WTC11 (cell line): ENCODE data around the gene ORAI2. TPM values are rescaled to one million over a fixed set of nuclear protein-coding genes. Genes with fewer than 3 reads are reported as not detected.
"Not testable (repeated sequence)": the region's sequence is repeated elsewhere in the genome, so short reads cannot be mapped to it uniquely, and the experiment has no call there.

Experiments
- ATAC-seq: fragments of 200-7000 bp; cut with Tn5 transposase; 2 replicates; pipeline ENCODE4 v1.10.0; 2021; ENCODE audit warnings: mild to moderate bottlenecking, moderate library complexity
- CTCF ChIA-PET: fragments of 300-600 bp; sonication (Branson Sonifier 250); formaldehyde crosslinking; loops from one replicate; lab custom pipeline; 2021; ENCODE audit warnings: antibody characterized with exemption; lab: Charles Lee
- POLR2A ChIA-PET: fragments of 350-600 bp; sonication (Branson Sonifier 250); formaldehyde crosslinking; loops from one replicate; lab custom pipeline; 2021; ENCODE audit warnings: antibody characterized with exemption; lab: Charles Lee
- DNase-seq: peaks from one replicate; pipeline ENCODE4 v3.0.0; 2021; ENCODE audit warnings: low spot score
- H3K27ac Mint-ChIP-seq: 2 replicates; pipeline ENCODE4 v1.8.0; 2021; ENCODE audit warnings: mixed read lengths
- H3K27me3 Mint-ChIP-seq: 2 replicates; pipeline ENCODE4 v1.8.0; 2021; ENCODE audit warnings: low read depth, mild to moderate bottlenecking, moderate library complexity, mixed read lengths
- H3K36me3 Mint-ChIP-seq: 2 replicates; pipeline ENCODE4 v1.8.0; 2021; ENCODE audit warnings: mixed read lengths
- H3K4me1 Mint-ChIP-seq: 2 replicates; pipeline ENCODE4 v1.8.0; 2022; ENCODE audit warnings: mixed read lengths
- H3K4me3 Mint-ChIP-seq: 2 replicates; pipeline ENCODE4 v1.8.0; 2021; ENCODE audit warnings: mild to moderate bottlenecking, moderate library complexity, mixed read lengths
- H3K9me3 Mint-ChIP-seq: 2 replicates; pipeline ENCODE4 v1.8.0; 2021; ENCODE audit warnings: mixed read lengths
- total RNA-seq: library from RNA; stranded (reverse); gene quantifications from 3 replicates; pipeline ENCODE4 v1.2.3, GENCODE V29; 2021

The ORAI2 gene
- total RNA-seq, 1 experiment from 2014 or later: 22.2 TPM

- peak; percentile 70 for DNase-seq
- H3K27ac Mint-ChIP-seq, CTCF ChIA-PET, H3K36me3 Mint-ChIP-seq, POLR2A ChIA-PET, H3K9me3 Mint-ChIP-seq, H3K27me3 Mint-ChIP-seq, H3K4me1 Mint-ChIP-seq: not testable (repeated sequence)
- H3K4me3 Mint-ChIP-seq: peak within 1 kb of the TSS; percentile 81
- peak; percentile 82 for ATAC-seq
These were observed 45.2 kb downstream of the ORAI2 start, which contains the start of gene POLR2J for GRCh38 chr7:102478314-102479208. Gene POLR2J, minus strand, starts transcription at chr7:102478922. Its CDS starts 62 bp downstream, at chr7:102478860.

GRCh38 chr7:102479209-102479584 lies 45.8 kb downstream of the ORAI2 start:
- POLR2A ChIA-PET, H3K4me1 Mint-ChIP-seq, CTCF ChIA-PET, H3K27ac Mint-ChIP-seq, H3K4me3 Mint-ChIP-seq, H3K9me3 Mint-ChIP-seq, DNase-seq, H3K36me3 Mint-ChIP-seq, H3K27me3 Mint-ChIP-seq: not testable (repeated sequence)
- ATAC-seq: peak; percentile 26

DNA sequence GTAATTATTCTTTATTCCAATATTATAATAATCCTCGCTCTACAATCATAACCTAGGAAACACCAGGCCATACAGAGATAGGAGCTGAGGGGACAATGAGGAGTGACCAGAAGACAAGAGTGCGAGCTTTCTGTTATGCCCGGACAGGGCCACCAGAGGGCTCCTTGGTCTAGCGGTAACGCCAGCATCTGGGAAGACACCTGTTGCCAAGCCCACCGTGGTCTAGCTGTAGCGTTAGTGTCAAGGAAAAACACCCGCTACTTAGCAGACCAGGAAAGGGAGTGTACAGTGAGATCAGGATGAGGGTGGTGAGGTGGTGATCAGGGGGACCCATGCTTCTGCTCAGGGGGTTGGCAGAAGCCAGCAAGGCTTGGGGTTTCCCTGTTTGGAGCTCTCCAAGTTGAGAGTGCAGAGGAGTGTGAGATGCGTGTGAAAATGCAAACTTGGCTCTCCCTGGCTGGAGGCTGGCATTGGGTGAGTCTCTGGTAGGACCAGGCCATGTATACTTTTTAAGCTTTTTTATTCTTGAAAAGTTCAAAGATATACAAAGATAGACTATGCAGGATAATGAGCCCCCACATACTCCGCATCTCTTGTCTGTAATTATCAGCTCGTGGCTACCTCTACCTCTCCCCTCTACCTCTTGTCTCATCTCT lies 46.7 kb downstream of the ORAI2 start:
- CTCF ChIA-PET: interaction anchor here (0.8 kb wide), 1 partner anchor 192 kb away, joined by 5 read pairs; no protein-coding TSS in a partner anchor
- H3K4me3 Mint-ChIP-seq, H3K27ac Mint-ChIP-seq, H3K4me1 Mint-ChIP-seq, H3K27me3 Mint-ChIP-seq, H3K9me3 Mint-ChIP-seq, ATAC-seq, POLR2A ChIA-PET, H3K36me3 Mint-ChIP-seq: not testable (repeated sequence)
- DNase-seq: peak; percentile 84

- ATAC-seq, H3K4me1 Mint-ChIP-seq, H3K4me3 Mint-ChIP-seq, H3K27ac Mint-ChIP-seq, H3K27me3 Mint-ChIP-seq, H3K36me3 Mint-ChIP-seq, H3K9me3 Mint-ChIP-seq, DNase-seq, POLR2A ChIA-PET, CTCF ChIA-PET: not testable (repeated sequence)
These were observed 48.6 kb downstream of the ORAI2 start for GRCh38 chr7:102481962-102482361.

DNA sequence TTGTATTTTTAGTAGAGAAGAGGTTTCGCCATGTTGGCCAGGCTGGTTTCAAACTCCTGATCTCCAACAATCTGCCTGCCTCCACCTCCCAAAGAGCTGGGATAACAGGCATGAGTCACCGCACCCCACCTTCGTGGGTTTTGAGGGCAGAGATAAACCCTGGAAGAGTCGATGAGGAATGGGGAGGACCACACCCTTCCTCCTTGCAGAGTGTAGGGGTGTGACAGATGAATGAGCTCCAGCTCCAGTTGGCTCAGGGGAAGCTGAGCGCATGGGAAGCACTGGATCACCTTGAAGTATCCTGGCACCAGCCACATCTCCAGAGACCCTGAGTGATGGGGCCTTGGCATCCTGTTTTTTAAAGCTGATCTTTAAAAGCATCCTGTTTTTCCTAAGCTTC lies 50.9 kb downstream of the ORAI2 start:
- H3K9me3 Mint-ChIP-seq, ATAC-seq, H3K4me3 Mint-ChIP-seq, DNase-seq, H3K27ac Mint-ChIP-seq, H3K36me3 Mint-ChIP-seq, H3K4me1 Mint-ChIP-seq, H3K27me3 Mint-ChIP-seq, POLR2A ChIA-PET, CTCF ChIA-PET: not testable (repeated sequence)

GRCh38 chr7:102490529-102491075 lies 57.2 kb downstream of the ORAI2 start:
- H3K27me3 Mint-ChIP-seq, H3K4me1 Mint-ChIP-seq, H3K36me3 Mint-ChIP-seq, H3K4me3 Mint-ChIP-seq, CTCF ChIA-PET, H3K27ac Mint-ChIP-seq, H3K9me3 Mint-ChIP-seq, POLR2A ChIA-PET: not testable (repeated sequence)
- ATAC-seq (peak; percentile 93), DNase-seq (peak; percentile 100)

DNA sequence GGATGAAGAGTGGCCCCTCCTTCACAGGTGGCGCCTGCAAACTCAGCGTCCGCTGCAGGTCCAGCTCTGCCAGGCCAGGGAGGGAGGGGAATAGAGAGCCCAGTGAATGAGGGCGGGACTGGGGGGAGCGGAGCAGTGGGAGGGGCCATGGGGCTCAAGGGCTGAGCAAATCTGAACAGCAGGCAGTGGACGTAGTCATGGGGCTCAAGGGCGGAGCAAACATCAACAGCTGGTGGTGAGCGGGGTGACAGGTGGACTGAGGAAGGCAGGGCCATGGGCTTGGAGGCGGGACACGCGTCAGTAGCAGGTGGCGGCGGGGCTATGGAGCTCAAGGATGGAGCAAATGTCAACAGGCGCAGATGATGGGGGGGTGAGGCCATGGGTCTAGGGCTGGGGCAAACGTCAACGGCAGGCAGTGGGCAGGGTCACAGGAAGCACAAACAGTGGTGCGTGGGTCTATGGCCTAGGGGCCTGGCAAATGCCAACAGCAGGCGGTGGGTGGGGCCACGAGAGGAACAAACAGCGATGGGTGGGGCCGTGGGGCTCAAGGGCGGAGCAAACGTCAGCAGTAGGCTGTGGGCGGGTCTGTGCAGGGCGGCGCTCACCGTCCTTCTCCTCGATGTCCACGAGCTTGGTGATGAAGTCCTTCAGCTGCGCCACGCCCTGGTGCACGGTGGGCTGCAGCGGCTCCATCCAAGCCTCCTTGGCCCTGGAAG lies 60.0 kb downstream of the ORAI2 start:
- H3K27ac Mint-ChIP-seq, H3K9me3 Mint-ChIP-seq, H3K36me3 Mint-ChIP-seq, H3K27me3 Mint-ChIP-seq, H3K4me1 Mint-ChIP-seq, POLR2A ChIA-PET, DNase-seq, H3K4me3 Mint-ChIP-seq, CTCF ChIA-PET: not testable (repeated sequence)
- peak; percentile 49 for ATAC-seq

DNA sequence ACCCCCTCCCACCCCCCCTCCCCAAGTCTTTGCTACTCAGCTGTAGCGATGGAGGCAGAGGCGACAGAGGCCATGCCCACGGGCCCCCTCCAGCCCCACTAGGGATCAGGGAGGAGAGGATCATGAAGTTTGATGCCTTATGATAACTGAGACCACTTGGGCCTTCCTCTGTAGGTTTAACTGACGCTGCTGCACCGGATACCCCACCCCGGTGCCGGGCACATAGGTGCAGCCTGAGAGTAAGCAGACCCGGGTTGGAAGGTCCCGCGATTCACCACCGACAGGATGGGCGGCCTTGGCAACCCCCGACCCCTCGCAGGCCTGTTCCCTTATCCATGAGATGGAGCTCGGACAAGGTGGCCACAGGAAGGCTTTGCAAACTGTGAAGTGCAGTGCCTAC lies 60.7 kb downstream of the ORAI2 start:
- H3K9me3 Mint-ChIP-seq, CTCF ChIA-PET, POLR2A ChIA-PET, H3K4me3 Mint-ChIP-seq, H3K27me3 Mint-ChIP-seq, H3K4me1 Mint-ChIP-seq, ATAC-seq, H3K36me3 Mint-ChIP-seq, H3K27ac Mint-ChIP-seq: not testable (repeated sequence)
- peak; percentile 16 for DNase-seq

DNA sequence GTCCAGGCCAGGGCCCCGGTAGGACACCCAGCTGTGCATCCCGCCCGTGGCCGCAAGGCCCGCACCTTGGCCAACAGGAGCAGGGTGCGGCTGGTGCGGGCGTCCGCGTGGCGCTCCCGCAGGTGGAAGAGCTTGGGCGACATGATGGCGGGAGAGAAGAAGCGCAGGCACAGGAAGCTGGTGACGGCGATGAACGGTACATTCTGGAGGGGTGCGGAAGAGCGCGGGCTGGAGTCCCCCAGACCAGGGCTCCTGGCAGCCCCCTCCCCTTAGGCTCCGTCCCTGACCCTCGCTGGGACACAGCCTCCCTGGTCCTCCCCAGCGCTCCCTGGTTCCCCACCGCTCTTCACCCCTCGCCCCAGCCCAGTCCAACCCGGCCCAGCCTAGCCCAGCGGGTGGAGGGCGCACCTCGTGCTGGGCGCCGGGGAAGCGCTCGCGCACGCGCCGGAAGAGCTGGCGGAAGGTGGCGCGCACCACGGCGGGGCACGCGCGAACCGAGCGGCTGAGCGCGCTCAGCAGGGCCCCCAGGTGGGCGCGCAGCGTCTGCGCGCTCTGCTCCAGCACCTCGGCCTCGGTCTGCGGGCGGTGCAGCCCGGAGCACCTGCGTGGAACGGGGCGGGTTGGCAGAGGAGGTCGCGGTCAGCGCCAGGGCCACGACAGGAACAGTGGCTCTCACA lies 61.2 kb downstream of the ORAI2 start:
- ATAC-seq: peak; percentile 0
- CTCF ChIA-PET, POLR2A ChIA-PET, H3K4me1 Mint-ChIP-seq, H3K9me3 Mint-ChIP-seq, H3K27ac Mint-ChIP-seq, H3K4me3 Mint-ChIP-seq, H3K36me3 Mint-ChIP-seq, H3K27me3 Mint-ChIP-seq, DNase-seq: not testable (repeated sequence)

- not testable (repeated sequence) for ATAC-seq
These were observed 63.5 kb downstream of the ORAI2 start for GRCh38 chr7:102496861-102497260.

GRCh38 chr7:102497308-102497707 lies 63.9 kb downstream of the ORAI2 start:
- H3K27me3 Mint-ChIP-seq, H3K4me3 Mint-ChIP-seq, H3K36me3 Mint-ChIP-seq, POLR2A ChIA-PET, H3K9me3 Mint-ChIP-seq, H3K4me1 Mint-ChIP-seq, H3K27ac Mint-ChIP-seq, CTCF ChIA-PET, ATAC-seq: not testable (repeated sequence)
- DNase-seq: peak; percentile 4

More at GRCh38 chr7:102496861-102497260, 63.5 kb downstream of the ORAI2 start:
- H3K4me1 Mint-ChIP-seq, H3K36me3 Mint-ChIP-seq, POLR2A ChIA-PET, CTCF ChIA-PET, H3K4me3 Mint-ChIP-seq, H3K9me3 Mint-ChIP-seq, H3K27me3 Mint-ChIP-seq, H3K27ac Mint-ChIP-seq: not testable (repeated sequence)
- DNase-seq: peak; percentile 7
